Loucy (cell line): Measurements from ENCODE around the gene CCR7.
A peak's percentile ranks its signal among the peaks of the same experiment; 100 is the strongest.

Experiments used
- H2AFZ ChIP-seq: fragments of 200-600 bp; sonication (generic); 2 replicates; pipeline ENCODE4 v1.6.0; 2016; ENCODE audit warnings: antibody characterized with exemption, mild to moderate bottlenecking, low read length, moderate library complexity
- H3F3A ChIP-seq: fragments of 200-600 bp; 2 replicates; pipeline ENCODE4 v1.6.0; 2016; ENCODE audit warnings: antibody characterized with exemption, low read depth, mild to moderate bottlenecking
- H3K27me3 ChIP-seq: fragments of 200-600 bp; sonication (generic); 2 replicates; pipeline ENCODE4 v1.6.1; 2014; ENCODE audit warnings: low read length, mild to moderate bottlenecking; ENCODE audit not compliant: insufficient read depth, poor library complexity, severe bottlenecking
- H3K36me3 ChIP-seq: fragments of 200-600 bp; sonication (generic); 2 replicates; pipeline ENCODE4 v1.6.1; 2016; ENCODE audit warnings: low read length; ENCODE audit not compliant: insufficient read depth
- H3K4me1 ChIP-seq: fragments of 200-600 bp; sonication (generic); 2 replicates; pipeline ENCODE4 v1.5.1; 2014; ENCODE audit warnings: low read length, mild to moderate bottlenecking; ENCODE audit not compliant: insufficient read depth, poor library complexity, severe bottlenecking
- H3K4me2 ChIP-seq: fragments of 200-600 bp; sonication (generic); 2 replicates; pipeline ENCODE4 v1.6.0; 2014; ENCODE audit warnings: antibody characterized with exemption, low read length, low read depth, mild to moderate bottlenecking; ENCODE audit not compliant: poor library complexity, severe bottlenecking
- H3K4me3 ChIP-seq: fragments of 200-600 bp; sonication (generic); 2 replicates; pipeline ENCODE4 v1.5.1; 2014; ENCODE audit warnings: low read length, mild to moderate bottlenecking, mixed read lengths; ENCODE audit not compliant: poor library complexity, severe bottlenecking
- H3K79me2 ChIP-seq: fragments of 200-600 bp; sonication (generic); 2 replicates; pipeline ENCODE4 v1.6.1; 2014; ENCODE audit warnings: low read length; ENCODE audit not compliant: insufficient read depth
- H3K9ac ChIP-seq: fragments of 200-600 bp; sonication (generic); 2 replicates; pipeline ENCODE4 v1.6.0; 2014; ENCODE audit warnings: mild to moderate bottlenecking, low read depth, low read length, moderate library complexity; ENCODE audit not compliant: poor library complexity, severe bottlenecking
- H3K9me2 ChIP-seq: fragments of 200-600 bp; sonication (generic); replicated peaks from 2 replicates; pipeline ENCODE4 v1.6.1; 2016; ENCODE audit warnings: low read depth, low read length, mixed read lengths
- H3K9me3 ChIP-seq: fragments of 200-600 bp; sonication (generic); 2 replicates; pipeline ENCODE4 v1.6.1; 2014; ENCODE audit warnings: mild to moderate bottlenecking, antibody characterized with exemption, low read length, low read depth; ENCODE audit not compliant: insufficient read depth
- H4K20me1 ChIP-seq: fragments of 200-600 bp; sonication (generic); 2 replicates; pipeline ENCODE4 v1.6.0; 2014; ENCODE audit warnings: antibody characterized with exemption, low read length, mild to moderate bottlenecking; ENCODE audit not compliant: insufficient read depth, poor library complexity, severe bottlenecking
- CTCF ChIP-seq: fragments of 200-600 bp; sonication (generic); conservative IDR thresholded peaks from 2 replicates; pipeline ENCODE4 v1.5.1; 2014; ENCODE audit warnings: mild to moderate bottlenecking, antibody characterized with exemption, low read length
- EZH2phosphoT487 ChIP-seq: fragments of 200-600 bp; IDR thresholded peaks from 2 replicates; pipeline ENCODE4 v1.6.1; 2018; ENCODE audit warnings: antibody characterized with exemption, mild to moderate bottlenecking, moderate library complexity, borderline replicate concordance

The CCR7 gene

GRCh38 chr17:40533896-40534295, 31.4 kb downstream of the CCR7 start:
- H3K4me3 ChIP-seq = peak overlapping the region; percentile 9
- H3K9me2 ChIP-seq = no peaks in the 10 kb centered on the region
- no peaks in the 10 kb centered on the region for H3K36me3 ChIP-seq
- TF ChIP-seq EZH2phosphoT487 (no peak), CTCF (no peak)
- no peaks in the 10 kb centered on the region for H4K20me1 ChIP-seq
- H3K79me2 ChIP-seq = no peaks in the 10 kb centered on the region
- peak overlapping the region; percentile 40 for H3K4me2 ChIP-seq
- peak overlapping the region; percentile 41 for H3K9ac ChIP-seq
- H3K9me3 ChIP-seq = no peaks in the 10 kb centered on the region
- peaks cover 67% of the 10 kb centered on the region for H3K4me1 ChIP-seq
- H3F3A ChIP-seq = no peaks in the 10 kb centered on the region
- H2AFZ ChIP-seq = no peak overlapping the region
- no peaks in the 10 kb centered on the region for H3K27me3 ChIP-seq

GRCh38 chr17:40532520-40533253, 32.6 kb downstream of the CCR7 start:
- Histone ChIP-seq H2AFZ (no peak overlapping the region), H3K27me3 (no peaks in the 10 kb centered on the region), H3K79me2 (no peaks in the 10 kb centered on the region), H3F3A (no peaks in the 10 kb centered on the region), H4K20me1 (no peaks in the 10 kb centered on the region), H3K4me2 (peak overlapping the region; percentile 40), H3K36me3 (no peaks in the 10 kb centered on the region), H3K9me3 (no peaks in the 10 kb centered on the region), H3K9me2 (no peaks in the 10 kb centered on the region), H3K4me3 (no peak overlapping the region), H3K4me1 (peaks cover 58% of the 10 kb centered on the region), H3K9ac (peak overlapping the region; percentile 41)
- TF ChIP-seq CTCF (no peak), EZH2phosphoT487 (no peak)

- no peaks in the 10 kb centered on the region for H3K9me2 ChIP-seq
- H3K4me2 ChIP-seq = peak overlapping the region; percentile 17
- H3K4me1 ChIP-seq = peaks cover 50% of the 10 kb centered on the region
- H3K27me3 ChIP-seq = no peaks in the 10 kb centered on the region
- no peaks in the 10 kb centered on the region for H3K79me2 ChIP-seq
- peak overlapping the region; percentile 41 for H3K9ac ChIP-seq
- H3K9me3 ChIP-seq = no peaks in the 10 kb centered on the region
- no peaks in the 10 kb centered on the region for H4K20me1 ChIP-seq
- TF ChIP-seq CTCF = no peak
- no peak for TF ChIP-seq EZH2phosphoT487
- no peaks in the 10 kb centered on the region for H3K36me3 ChIP-seq
- H3F3A ChIP-seq = no peaks in the 10 kb centered on the region
- no peak overlapping the region for H3K4me3 ChIP-seq
- no peak overlapping the region for H2AFZ ChIP-seq
These were observed 34.0 kb downstream of the CCR7 start for GRCh38 chr17:40531051-40531991.
